Astrocyte (in vitro differentiated cells and primary cell): ENCODE measurements around the gene NUP214. TPM values are rescaled to one million over a fixed set of nuclear protein-coding genes. Genes with fewer than 3 reads are reported as not detected.

Source experiments
- DNase-seq: peaks from one replicate; pipeline ENCODE4 v3.0.0-alpha.2; 2010; ENCODE audit warnings: low read depth
- FAIRE-seq: peaks from 2 replicates; lab custom pipeline; 2011; peaks lifted over from hg19 to GRCh38; lab: Jason Lieb, UNC
- H2AFZ ChIP-seq: 2 replicates; pipeline ENCODE4 v1.6.0; 2012; ENCODE audit warnings: low read depth, low read length, inconsistent platforms
- H3K27ac ChIP-seq: 2 replicates; pipeline ENCODE4 v1.5.1; 2011; ENCODE audit warnings: low read depth, low read length, inconsistent platforms
- H3K27me3 ChIP-seq: 2 replicates; pipeline ENCODE4 v1.6.0; 2011; ENCODE audit warnings: low read length, inconsistent platforms; ENCODE audit not compliant: insufficient read depth
- H3K36me3 ChIP-seq: 2 replicates; pipeline ENCODE4 v1.5.1; 2011; ENCODE audit warnings: low read length, inconsistent platforms; ENCODE audit not compliant: insufficient read depth
- H3K4me1 ChIP-seq: 2 replicates; pipeline ENCODE4 v1.5.1; 2011; ENCODE audit warnings: low read length, inconsistent platforms; ENCODE audit not compliant: insufficient read depth
- H3K4me2 ChIP-seq: 2 replicates; pipeline ENCODE4 v1.6.0; 2012; ENCODE audit warnings: low read length, inconsistent platforms
- H3K4me3 ChIP-seq: 2 replicates; pipeline ENCODE4 v1.5.1; 2011; ENCODE audit warnings: low read depth, mild to moderate bottlenecking, low read length, inconsistent platforms; ENCODE audit not compliant: insufficient read depth
- H3K79me2 ChIP-seq: 2 replicates; pipeline ENCODE4 v1.6.0; 2012; ENCODE audit warnings: mild to moderate bottlenecking, low read length, inconsistent platforms; ENCODE audit not compliant: insufficient read depth
- H3K9ac ChIP-seq: 2 replicates; pipeline ENCODE4 v1.6.0; 2012; ENCODE audit warnings: mild to moderate bottlenecking, low read length, inconsistent platforms
- H3K9me3 ChIP-seq: 2 replicates; pipeline ENCODE4 v1.5.1; 2012; ENCODE audit warnings: low read depth, mild to moderate bottlenecking, low read length, inconsistent platforms; ENCODE audit not compliant: insufficient read depth
- H4K20me1 ChIP-seq: 2 replicates; pipeline ENCODE4 v1.6.0; 2012; ENCODE audit warnings: low read length, inconsistent platforms; ENCODE audit not compliant: insufficient read depth
- H3K27ac Mint-ChIP-seq: one replicate; pipeline ENCODE4 v1.8.0; 2021; ENCODE audit warnings: mild to moderate bottlenecking, mixed read lengths; ENCODE audit not compliant: unreplicated experiment
- H3K27me3 Mint-ChIP-seq: one replicate; pipeline ENCODE4 v1.8.0; 2021; ENCODE audit warnings: low read depth, mixed read lengths; ENCODE audit not compliant: unreplicated experiment
- H3K36me3 Mint-ChIP-seq: one replicate; pipeline ENCODE4 v1.8.0; 2021; ENCODE audit warnings: low read depth, mixed read lengths; ENCODE audit not compliant: unreplicated experiment
- H3K4me1 Mint-ChIP-seq: one replicate; pipeline ENCODE4 v1.8.0; 2021; ENCODE audit warnings: low read depth, mixed read lengths; ENCODE audit not compliant: unreplicated experiment
- H3K4me3 Mint-ChIP-seq: one replicate; pipeline ENCODE4 v1.8.0; 2021; ENCODE audit warnings: mild to moderate bottlenecking, moderate library complexity, mixed read lengths; ENCODE audit not compliant: unreplicated experiment
- H3K9me3 Mint-ChIP-seq: one replicate; pipeline ENCODE4 v1.8.0; 2021; ENCODE audit warnings: mild to moderate bottlenecking, mixed read lengths; ENCODE audit not compliant: unreplicated experiment
- CTCF ChIP-seq: IDR thresholded peaks from 2 replicates; pipeline ENCODE4 v1.5.1; 2011; ENCODE audit warnings: low read depth, mild to moderate bottlenecking, inconsistent platforms, low read length, moderate library complexity; ENCODE audit not compliant: insufficient read depth
- EZH2 ChIP-seq: IDR thresholded peaks from 2 replicates; pipeline ENCODE4 v1.6.1; 2012; ENCODE audit warnings: mild to moderate bottlenecking, low read length, inconsistent platforms; ENCODE audit not compliant: insufficient read depth
- total RNA-seq: library from RNA; stranded (reverse); gene quantifications from 2 replicates; pipeline ENCODE4 v1.2.1, GENCODE V29; 2021

Gene NUP214
- total RNA-seq, 1 donor from 2014 or later = 30.5 TPM

DNA sequence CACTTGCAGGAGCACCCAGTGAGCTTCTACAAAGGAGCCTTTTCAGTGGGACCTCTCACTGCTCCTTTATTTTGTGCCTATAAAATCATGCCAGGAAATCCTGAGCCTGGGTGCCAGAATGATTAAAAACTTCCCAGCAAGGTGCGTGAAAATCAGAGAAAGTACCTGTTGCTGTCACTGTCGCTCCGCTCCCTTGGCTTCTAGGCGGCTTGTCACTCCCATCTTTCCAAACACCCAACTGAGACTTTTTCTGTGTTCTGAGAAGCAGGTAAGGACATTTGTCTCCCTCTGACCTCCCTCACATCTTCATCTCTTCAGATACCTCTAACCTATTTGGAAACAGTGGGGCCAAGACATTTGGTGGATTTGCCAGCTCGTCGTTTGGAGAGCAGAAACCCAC is 97.1 kb downstream of the NUP214 start:
- Mint-ChIP-seq H3K4me1 (peaks cover 14% of the 10 kb centered on the region), H3K27ac (no peak overlapping the region), H3K27me3 (no peaks in the 10 kb centered on the region), H3K4me3 (no peak overlapping the region), H3K36me3 (peaks cover 10% of the 10 kb centered on the region), H3K9me3 (peaks cover 2% of the 10 kb centered on the region)
- Histone ChIP-seq H3K9me3 (no peaks in the 10 kb centered on the region), H3K9ac (no peak overlapping the region), H3K27ac (no peak overlapping the region), H2AFZ (no peak overlapping the region), H3K4me2 (no peak overlapping the region), H3K4me3 (no peak overlapping the region), H3K79me2 (no peaks in the 10 kb centered on the region), H3K4me1 (no peaks in the 10 kb centered on the region), H4K20me1 (no peaks in the 10 kb centered on the region), H3K27me3 (no peaks in the 10 kb centered on the region), H3K36me3 (peaks cover 5% of the 10 kb centered on the region)
- DNase-seq (no peak), FAIRE-seq (no peak)
- TF ChIP-seq CTCF = no peak
- no peak for TF ChIP-seq EZH2

DNA sequence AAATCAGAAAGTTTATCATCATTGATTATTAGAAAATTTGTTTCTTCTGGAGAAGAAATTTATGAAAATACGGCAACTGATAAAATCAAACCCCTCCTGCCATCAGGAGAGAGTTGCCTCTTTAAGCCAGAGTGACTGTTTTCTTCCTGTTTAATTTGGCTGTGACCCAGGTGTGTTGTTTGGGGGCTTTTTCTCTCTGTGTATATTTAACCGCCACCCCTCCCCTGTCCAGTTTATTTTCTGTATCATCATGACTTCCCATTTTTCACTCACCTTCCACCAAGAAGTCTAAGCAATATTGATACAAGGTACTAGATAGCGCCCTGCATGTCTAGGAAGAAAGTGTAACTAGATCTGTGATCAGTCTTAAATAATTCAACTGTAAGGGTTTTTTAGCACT is 100.8 kb downstream of the NUP214 start:
- H3K27me3 ChIP-seq = no peaks in the 10 kb centered on the region
- TF ChIP-seq EZH2 (no peak), CTCF (no peak)
- Mint-ChIP-seq H3K36me3 (peaks cover 22% of the 10 kb centered on the region), H3K4me1 (peaks cover 3% of the 10 kb centered on the region), H3K4me3 (no peak overlapping the region), H3K27me3 (no peaks in the 10 kb centered on the region), H3K27ac (no peak overlapping the region), H3K9me3 (peaks cover 2% of the 10 kb centered on the region)
- no peaks in the 10 kb centered on the region for H3K79me2 ChIP-seq
- peaks cover 9% of the 10 kb centered on the region for H4K20me1 ChIP-seq
- H3K4me2 ChIP-seq = no peak overlapping the region
- H2AFZ ChIP-seq = no peak overlapping the region
- no peak for FAIRE-seq
- H3K4me3 ChIP-seq = no peak overlapping the region
- H3K36me3 ChIP-seq = peaks cover 4% of the 10 kb centered on the region
- no peak overlapping the region for H3K27ac ChIP-seq
- H3K9ac ChIP-seq = no peak overlapping the region
- no peak for DNase-seq
- H3K9me3 ChIP-seq = no peaks in the 10 kb centered on the region
- H3K4me1 ChIP-seq = peaks cover 17% of the 10 kb centered on the region

DNA sequence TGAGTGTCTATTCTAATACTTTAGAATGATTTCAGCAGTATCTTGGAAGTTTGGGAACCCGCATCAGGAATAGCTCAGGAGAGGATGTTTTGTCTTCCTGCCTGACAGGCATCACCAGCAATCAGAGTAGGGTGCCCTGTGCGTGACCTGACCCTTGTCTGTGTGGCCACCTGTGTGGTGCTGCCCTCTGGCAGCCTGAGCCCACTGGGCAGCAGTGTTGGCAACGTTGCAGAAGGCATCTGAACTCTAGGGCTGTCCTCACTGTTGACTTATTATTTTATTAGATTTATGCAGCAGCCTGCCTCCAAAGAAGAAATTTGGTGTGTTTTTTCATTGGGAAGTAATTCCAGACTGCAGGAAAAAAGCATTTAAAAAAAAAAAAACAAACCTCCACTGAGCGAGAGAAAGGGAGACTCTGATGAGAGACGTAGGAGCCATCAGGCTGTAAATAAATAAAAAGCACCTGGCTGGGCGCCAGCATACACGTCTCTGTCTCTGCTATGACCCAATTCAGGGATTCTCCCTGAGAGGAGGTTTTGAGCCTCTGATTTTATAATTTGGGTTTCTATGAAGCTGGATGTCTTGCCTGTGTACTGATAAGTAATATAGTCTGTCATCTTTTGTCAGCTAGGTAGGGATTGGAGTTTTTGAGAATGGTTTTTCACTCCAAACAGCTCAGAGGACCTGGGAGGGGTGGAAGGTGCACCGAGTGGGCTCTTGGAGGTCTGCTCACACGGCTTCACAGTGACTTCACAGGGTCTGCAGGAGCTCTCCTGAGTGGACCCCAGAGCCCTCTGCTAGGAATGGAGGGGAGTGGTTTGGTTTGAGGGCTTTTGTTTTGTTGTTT is 101.9 kb downstream of the NUP214 start:
- H3K9me3 Mint-ChIP-seq = no peaks in the 10 kb centered on the region
- peaks cover 14% of the 10 kb centered on the region for H3K36me3 ChIP-seq
- H2AFZ ChIP-seq = no peak overlapping the region
- H3K4me3 Mint-ChIP-seq = no peak overlapping the region
- H3K4me1 Mint-ChIP-seq = peaks cover 3% of the 10 kb centered on the region
- no peak overlapping the region for H3K4me2 ChIP-seq
- peaks cover 17% of the 10 kb centered on the region for H3K4me1 ChIP-seq
- H3K4me3 ChIP-seq = no peak overlapping the region
- no peaks in the 10 kb centered on the region for H3K79me2 ChIP-seq
- peaks cover 24% of the 10 kb centered on the region for H3K36me3 Mint-ChIP-seq
- no peak for TF ChIP-seq EZH2
- no peak for TF ChIP-seq CTCF
- no peak overlapping the region for H3K27ac Mint-ChIP-seq
- no peaks in the 10 kb centered on the region for H3K27me3 ChIP-seq
- H3K9me3 ChIP-seq = no peaks in the 10 kb centered on the region
- H3K27ac ChIP-seq = no peak overlapping the region
- H4K20me1 ChIP-seq = peaks cover 9% of the 10 kb centered on the region
- DNase-seq (no peak), FAIRE-seq (no peak)
- no peak overlapping the region for H3K9ac ChIP-seq
- H3K27me3 Mint-ChIP-seq = no peaks in the 10 kb centered on the region
